Ovary (tissue), 9 donors: ENCODE results near the gene SIK3. TPM values are rescaled to one million over a fixed set of nuclear protein-coding genes. Genes with fewer than 3 reads are reported as not detected.

Experiments used
- DNase-seq, 5 donors: peaks; one replicate each; pipeline ENCODE4 v3.0.0-alpha.2; 2019 to 2020
- H3K27ac ChIP-seq, 2 donors: fragments of 200-600 bp; one replicate each; pipeline versions ENCODE4 v1.5.1 to v1.8.0; 2019 to 2022
- H3K27me3 ChIP-seq: fragments of 200-600 bp; one replicate; pipeline ENCODE4 v1.8.0; 2022
- H3K36me3 ChIP-seq: fragments of 200-600 bp; sonication (generic); one replicate; pipeline ENCODE4 v1.5.1; 2019
- H3K4me1 ChIP-seq: one replicate; pipeline ENCODE4 v1.8.1; 2013; ENCODE audit warnings: mild to moderate bottlenecking, moderate library complexity; ENCODE audit not compliant: insufficient read depth
- H3K4me3 ChIP-seq: fragments of 200-600 bp; sonication (generic); one replicate; pipeline ENCODE4 v1.5.1; 2017
- H3K9me3 ChIP-seq, 2 donors: fragments of 200-600 bp in 1 of 2; sonication (generic) in 1 of 2; one replicate each; pipeline versions ENCODE4 v1.5.1 to v1.8.1; 2013 to 2019; ENCODE audit warnings: mild to moderate bottlenecking in 1 of 2, moderate library complexity in 1 of 2
- CTCF ChIP-seq, 3 donors: fragments of 450-650 bp in 2 of 3; fragments of 200-600 bp in 1 of 3; IDR thresholded peaks; one replicate each; pipeline versions ENCODE4 v1.5.1 to v1.8.0; 2016 to 2022; ENCODE audit warnings: antibody characterized with exemption in 3 of 3, mild to moderate bottlenecking in 1 of 3
- EP300 ChIP-seq: sonication (generic); formaldehyde crosslinking; IDR thresholded peaks from one replicate; pipeline ENCODE4 v1.6.1; 2017; ENCODE audit warnings: antibody characterized with exemption
- POLR2A ChIP-seq: fragments of 450-650 bp; IDR thresholded peaks from one replicate; pipeline ENCODE4 v1.6.1; 2017; ENCODE audit warnings: antibody characterized with exemption, mild to moderate bottlenecking, moderate library complexity
- WGBS, 3 donors: extraction: QIAGEN DNeasy Blood & Tissue Kit in 1 of 3; methylation state at CpG; one replicate each; pipeline versions ENCODE4 v1.1.5 to v1.1.7; 2013 to 2017; 5-methylcytosine and 5-hydroxymethylcytosine counted together
- intact Hi-C, 4 donors: fragments of 100-400 bp; cut with DNase I; formaldehyde crosslinking; loops; one replicate each; pipeline versions ENCODE4 v1.11.0 to v1.15.1; 2022 to 2023
- polyA plus RNA-seq, 2 donors: library from polyadenylated mRNA; stranded (reverse); fragments of 200-250 nt in 1 of 2; fragments of 350-450 nt in 1 of 2; fragmentation: Illumina TruSeq in 1 of 2; extraction: RNeasy Lipid Tissue Mini Kit (QIAGEN cat#74804) in 1 of 2; gene quantifications; one replicate each; pipeline ENCODE4 v1.2.3, GENCODE V29; 2013 to 2014
- total RNA-seq, 7 donors: library from RNA; depleted of rRNA in 2 of 7; stranded (reverse); fragments of >200 nt in 2 of 7; fragmentation: NEBNext Ultra II Directional in 3 of 7; extraction: Animal tissue kit (Norgen Biotek cat#: 25700) in 3 of 7; gene quantifications; one replicate each; pipeline versions ENCODE4 v1.1.0 to v1.2.4, GENCODE V29; 2016 to 2023
- donor health status: DM: no; HTN: no; CAD: no; lungs with moderate emphysema.
- donor health status: DM: no; HTN: no; CAD: no.
- donor health status: Bipolar disorder and iron deficiency.
- donor health status: DM: yes; HTN: yes; CAD: no.
- donor health status: DM: no; HTN: no; CAD: no.
- donor health status: DM: yes; HTN: yes; CAD: no.

The SIK3 gene
- total and polyA plus RNA-seq, 9 donors, result 18.3 to 134 (median 56.2) TPM

DNA sequence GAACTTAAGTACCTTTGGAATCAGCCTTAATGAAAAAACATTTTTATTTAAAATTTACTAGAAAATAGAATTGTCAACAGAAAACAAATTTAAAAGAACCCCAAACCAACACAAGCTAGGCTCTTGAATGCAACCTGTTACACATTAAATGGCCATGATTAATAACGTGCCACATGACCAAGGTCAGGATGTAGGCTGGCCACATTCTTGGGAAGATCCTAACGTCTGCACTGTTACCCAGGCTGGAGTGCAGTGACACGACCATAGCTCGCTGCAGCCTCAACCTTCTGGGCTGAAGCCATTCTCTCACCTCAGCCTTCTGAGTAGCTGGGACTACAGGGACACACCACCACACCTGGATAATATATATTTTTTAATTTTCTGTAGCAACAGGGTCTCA, 134.4 kb downstream of the SIK3 start:
- no peaks in the 10 kb centered on the region for H3K36me3 ChIP-seq
- intact Hi-C loops, result no loop called here
- no peaks in the 10 kb centered on the region for H3K9me3 ChIP-seq
- DNase-seq, result no peak
- H3K4me1 ChIP-seq, result peaks cover 2% of the 10 kb centered on the region
- no peak overlapping the region for H3K27ac ChIP-seq
- H3K4me3 ChIP-seq, result no peak overlapping the region
- 78 to 83% (median 83%) methylated on average over 4 of the region's 4 CpGs for WGBS, 3 donors
- TF ChIP-seq EP300, result no peak
- TF ChIP-seq CTCF (IDR thresholded peaks at IDR 0.05), result no peak
- TF ChIP-seq POLR2A, result no peak
- no peaks in the 10 kb centered on the region for H3K27me3 ChIP-seq

DNA sequence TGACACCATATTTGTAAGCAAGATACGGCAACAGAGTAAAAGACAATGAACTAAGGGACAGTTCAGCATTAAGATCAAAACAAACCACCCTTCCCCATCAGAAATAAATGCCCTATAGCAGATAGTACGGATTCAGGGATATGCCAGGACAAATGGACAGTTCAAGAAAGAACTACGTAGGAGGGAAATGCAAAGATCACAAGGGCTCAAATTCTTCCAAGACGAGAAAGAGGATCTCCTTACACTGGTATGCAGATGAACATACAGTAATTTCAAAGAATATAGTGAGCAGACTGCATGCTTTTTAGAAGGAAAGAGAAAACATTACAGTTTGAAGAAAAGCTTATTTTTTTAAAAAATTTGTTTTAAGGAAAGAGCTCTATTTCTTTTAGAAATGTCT, 136.1 kb downstream of the SIK3 start:
- 75 to 89% (median 83%) methylated on average over 4 of the region's 4 CpGs for WGBS, 3 donors
- Histone ChIP-seq H3K9me3 (no peaks in the 10 kb centered on the region), H3K4me1 (peaks cover 2% of the 10 kb centered on the region), H3K4me3 (no peak overlapping the region), H3K36me3 (no peaks in the 10 kb centered on the region), H3K27me3 (no peaks in the 10 kb centered on the region), H3K27ac (no peak overlapping the region)
- intact Hi-C loops, result no loop called here
- DNase-seq, result no peak
- no peak for TF ChIP-seq EP300
- no peak for TF ChIP-seq POLR2A
- TF ChIP-seq CTCF (IDR thresholded peaks at IDR 0.05), result no peak

DNA sequence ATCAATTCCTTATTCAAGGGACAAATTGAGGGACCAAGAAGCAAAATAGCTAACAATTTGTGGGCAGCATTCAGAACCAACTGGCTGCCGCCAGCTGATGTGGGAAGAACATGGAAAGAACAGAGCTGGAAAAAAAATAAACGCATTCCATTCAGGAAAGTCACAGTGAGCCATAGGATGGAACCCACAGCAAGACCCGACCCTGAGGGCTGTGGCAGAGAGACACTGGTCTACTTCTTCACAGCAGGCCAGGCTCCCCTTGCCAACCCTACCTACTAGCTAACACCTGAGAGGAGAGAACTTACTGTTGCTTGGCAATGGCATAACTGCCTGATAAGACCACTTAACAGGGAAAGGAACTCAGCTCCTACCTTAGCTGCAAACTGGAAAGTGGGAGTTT, 137.3 kb downstream of the SIK3 start:
- Histone ChIP-seq H3K27me3 (no peaks in the 10 kb centered on the region), H3K4me3 (no peak overlapping the region), H3K4me1 (peaks cover 2% of the 10 kb centered on the region), H3K27ac (no peak overlapping the region), H3K36me3 (no peaks in the 10 kb centered on the region), H3K9me3 (no peaks in the 10 kb centered on the region)
- 49 to 65% (median 53%) methylated on average over 3 of the region's 3 CpGs for WGBS, 3 donors
- intact Hi-C loops, result no loop called here
- TF ChIP-seq EP300 (no peak), CTCF (IDR thresholded peaks at IDR 0.05) (no peak), POLR2A (no peak)
- DNase-seq, result no peak

- H3K4me1 ChIP-seq, result peaks cover 4% of the 10 kb centered on the region
- no peaks in the 10 kb centered on the region for H3K27me3 ChIP-seq
- no peak for DNase-seq
- intact Hi-C loops, result no loop called here
- H3K4me3 ChIP-seq, result no peak overlapping the region
- H3K27ac ChIP-seq, result no peak overlapping the region
- H3K9me3 ChIP-seq, result no peaks in the 10 kb centered on the region
- 60 to 70% (median 66%) methylated on average over 3 of the region's 3 CpGs for WGBS, 3 donors
- no peaks in the 10 kb centered on the region for H3K36me3 ChIP-seq
- TF ChIP-seq EP300, result no peak
- TF ChIP-seq CTCF (IDR thresholded peaks at IDR 0.05), result no peak
- no peak for TF ChIP-seq POLR2A
These were observed 140.0 kb downstream of the SIK3 start for GRCh38 chr11:116958246-116958645.

DNA sequence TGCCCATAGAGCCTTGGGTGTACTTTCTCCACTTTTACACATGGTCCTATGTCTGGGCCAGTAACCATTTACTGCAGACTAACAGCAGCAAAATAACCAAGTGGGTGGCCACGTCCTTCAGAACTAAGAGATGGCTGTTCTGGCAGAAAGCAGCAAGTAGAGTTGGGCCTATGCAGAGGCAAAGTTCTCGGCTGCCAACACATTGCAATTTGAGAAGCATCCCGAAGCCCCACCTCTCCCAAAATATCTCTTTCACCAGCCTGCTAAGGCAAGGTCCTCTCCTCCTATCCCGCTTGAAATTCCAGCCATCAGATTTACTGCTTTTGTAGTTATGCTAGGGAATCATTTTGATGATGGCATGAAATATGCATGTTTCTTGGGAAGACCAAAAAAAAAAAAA, 142.3 kb downstream of the SIK3 start:
- peaks cover 2% of the 10 kb centered on the region for H3K4me1 ChIP-seq
- H3K27me3 ChIP-seq, result no peaks in the 10 kb centered on the region
- 61 to 80% (median 65%) methylated on average over 4 of the region's 4 CpGs for WGBS, 3 donors
- no peak for TF ChIP-seq EP300
- no peak for TF ChIP-seq POLR2A
- TF ChIP-seq CTCF (IDR thresholded peaks at IDR 0.05), result no peak
- intact Hi-C loops, result no loop called here
- no peaks in the 10 kb centered on the region for H3K36me3 ChIP-seq
- H3K4me3 ChIP-seq, result no peak overlapping the region
- H3K9me3 ChIP-seq, result no peaks in the 10 kb centered on the region
- H3K27ac ChIP-seq, result no peak overlapping the region
- DNase-seq, result no peak
